NOMO-1 treated with dmso at 0.1 percent for 144 hours (cell line): ENCODE results near the gene SLC25A38.
"Not testable (repeated sequence)": the region's sequence is repeated elsewhere in the genome, so short reads cannot be mapped to it uniquely, and the experiment has no call there.

Experiments used
- DNase-seq: peaks from one replicate; lab custom pipeline; 2025; ENCODE audit not compliant: unreplicated experiment; lab: John Stamatoyannopoulos, UW

The SLC25A38 gene

DNA sequence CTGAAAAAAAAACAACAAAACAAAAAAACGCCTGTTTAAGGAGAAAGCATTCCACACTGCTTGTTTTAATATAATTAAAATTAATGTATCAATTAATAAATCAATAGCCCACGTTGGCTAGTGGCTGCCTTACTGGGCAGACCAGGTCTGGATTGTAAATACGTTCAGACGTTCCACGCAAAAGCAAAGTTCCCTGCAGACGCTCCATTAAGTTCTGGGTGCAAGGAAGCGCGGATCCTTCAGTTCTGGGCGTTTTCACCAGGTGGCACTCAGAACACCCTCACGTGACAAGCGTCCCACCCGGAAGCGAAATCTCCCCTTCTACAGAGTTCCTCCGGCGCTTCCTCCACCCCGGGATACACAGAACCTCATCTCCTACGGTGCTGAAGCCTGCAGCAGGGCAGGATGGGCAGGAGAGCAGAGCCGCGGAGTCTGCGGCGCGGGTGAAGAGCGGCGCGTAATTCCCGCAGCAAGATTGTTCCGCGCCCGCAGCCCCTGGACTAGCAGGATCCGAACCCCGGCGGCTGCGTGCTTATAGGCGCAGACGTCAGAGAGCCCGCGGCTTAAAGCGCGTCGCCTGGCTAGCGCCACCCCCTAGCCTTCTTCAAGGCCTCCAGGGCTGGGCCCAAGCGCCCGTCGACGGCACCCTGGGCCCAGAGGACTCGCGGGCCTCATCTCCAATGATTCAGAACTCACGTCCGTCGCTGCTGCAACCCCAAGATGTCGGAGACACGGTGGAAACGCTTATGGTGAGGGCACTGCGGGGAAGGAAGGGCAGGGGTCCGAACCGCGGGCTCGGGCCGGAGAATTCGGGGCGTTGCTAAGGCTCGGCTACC, at the start of gene SLC25A38:
TSS of gene SLC25A38 (plus strand) at position 326 of the 836 bp plus-strand sequence. CDS start at position 681, 355 bp downstream.
- DNase-seq = no peak

- DNase-seq = no peak
Measured at GRCh38 chr3:39333607-39334006, 49.6 kb upstream of the SLC25A38 start.

GRCh38 chr3:39334205-39334604, 49.0 kb upstream of the SLC25A38 start:
- DNase-seq = no peak

- DNase-seq = no peak
Measured at GRCh38 chr3:39338201-39338600, 45.0 kb upstream of the SLC25A38 start.

GRCh38 chr3:39339086-39339485, 44.1 kb upstream of the SLC25A38 start:
- DNase-seq = no peak

DNA sequence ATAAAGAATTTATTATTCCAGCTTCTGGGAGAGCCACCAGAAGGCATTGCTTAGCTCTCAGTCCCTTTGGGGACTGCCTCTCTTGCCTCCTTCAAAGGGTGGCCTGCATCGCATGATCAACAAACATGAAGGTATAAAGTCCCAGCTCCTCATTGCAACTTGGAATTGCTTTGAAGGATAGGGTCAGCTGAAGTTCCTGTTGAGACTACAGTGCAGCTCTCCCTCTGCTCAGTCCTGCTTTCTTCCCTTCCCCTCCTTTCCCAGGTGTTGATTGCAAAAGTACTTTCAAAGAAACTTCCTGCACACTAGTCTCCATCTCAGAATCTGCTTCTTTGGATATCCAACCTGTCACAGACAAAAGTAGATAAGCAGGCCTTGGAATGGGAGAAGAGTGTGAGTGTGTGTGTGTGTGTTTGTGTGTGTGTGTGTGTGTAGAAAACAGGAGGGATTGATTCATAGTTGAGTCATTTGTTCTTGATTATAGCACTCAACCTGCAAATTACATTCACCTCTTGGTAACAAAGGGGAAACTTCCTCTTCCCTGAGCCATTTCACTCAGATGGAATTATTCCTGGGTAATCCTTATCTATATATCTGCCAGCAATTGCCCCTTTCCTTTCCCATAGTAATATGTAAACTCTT, 40.0 kb upstream of the SLC25A38 start:
- DNase-seq = no peak

DNA sequence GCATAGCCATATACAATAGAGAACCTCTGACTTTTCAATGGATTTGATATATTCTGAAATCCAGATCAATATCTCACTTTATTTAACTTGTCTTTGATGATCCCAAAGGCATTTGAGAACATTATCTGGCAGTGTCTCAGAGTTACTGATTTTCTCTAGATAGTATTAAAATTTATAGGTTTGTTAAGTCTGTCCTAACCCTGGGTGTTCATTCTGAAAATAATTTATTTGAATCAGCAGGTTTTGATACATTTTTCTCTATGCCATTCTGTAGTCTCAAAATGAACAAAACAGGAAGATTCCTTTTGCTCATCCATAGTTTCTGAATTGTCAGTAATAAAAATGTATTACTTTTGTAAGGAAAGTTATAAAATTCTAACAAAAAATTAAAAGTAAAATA, 39.4 kb upstream of the SLC25A38 start:
- no peak for DNase-seq

- DNase-seq = no peak
Measured at GRCh38 chr3:39344746-39345344, 38.3 kb upstream of the SLC25A38 start.

DNA sequence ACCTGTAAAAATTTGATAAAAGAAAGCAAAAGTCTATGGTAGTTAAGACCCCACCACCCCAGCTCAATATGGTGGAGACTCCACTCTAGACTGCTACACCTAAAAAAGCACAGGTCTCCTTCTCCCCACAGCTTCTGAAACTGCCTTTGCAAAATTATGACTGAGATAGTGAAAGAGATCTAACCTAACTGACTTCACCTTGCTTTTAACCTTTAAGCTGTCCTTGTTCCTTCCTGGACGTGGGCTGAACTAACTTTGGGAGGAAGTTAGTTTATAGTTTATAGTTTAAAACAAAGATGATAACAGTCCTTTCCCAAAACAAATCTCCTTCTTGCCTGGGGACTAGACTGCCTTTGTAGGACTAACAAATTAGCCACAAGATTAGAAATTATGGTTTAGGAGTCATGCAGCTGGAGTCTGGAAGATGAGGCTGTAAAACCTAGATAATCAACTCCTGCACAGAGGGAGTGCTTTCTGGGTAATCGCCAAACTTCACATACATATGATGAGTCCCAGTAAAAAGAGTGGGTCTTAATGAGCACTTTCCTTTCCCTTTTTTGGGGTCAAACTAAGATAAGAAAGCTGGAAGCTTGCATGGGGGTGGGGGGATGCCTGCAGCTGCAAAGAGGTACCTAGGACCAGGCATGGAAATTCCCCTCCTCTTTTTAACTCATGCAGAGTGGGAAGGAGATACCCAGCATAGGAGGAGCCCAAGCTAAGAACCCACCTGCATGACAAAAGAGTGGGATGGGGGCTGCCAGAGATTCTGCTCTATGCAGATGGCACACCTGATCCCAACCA, 36.2 kb upstream of the SLC25A38 start:
- DNase-seq = no peak

GRCh38 chr3:39347586-39347876, 35.6 kb upstream of the SLC25A38 start:
- DNase-seq = no peak

DNA sequence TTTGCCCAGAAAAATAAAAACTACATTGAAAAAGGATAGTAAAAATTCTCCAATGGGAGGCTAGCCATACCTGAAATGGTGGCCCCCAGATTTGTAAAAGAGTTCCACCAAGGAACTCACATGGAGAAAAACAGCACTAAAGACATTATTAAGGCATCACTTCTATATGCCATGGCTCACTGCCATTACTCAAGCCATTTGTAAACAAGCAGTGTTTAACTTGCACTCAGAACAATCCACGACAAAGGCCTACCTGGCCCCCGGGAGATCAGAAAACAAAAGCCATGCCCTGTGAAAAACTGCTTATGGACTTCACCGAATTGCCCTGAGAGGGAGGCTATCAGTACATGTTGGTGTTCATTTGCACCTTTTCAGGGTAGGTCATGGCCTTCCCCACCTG, 34.1 kb upstream of the SLC25A38 start:
- no peak for DNase-seq

GRCh38 chr3:39350714-39351113, 32.5 kb upstream of the SLC25A38 start:
- no peak for DNase-seq

DNA sequence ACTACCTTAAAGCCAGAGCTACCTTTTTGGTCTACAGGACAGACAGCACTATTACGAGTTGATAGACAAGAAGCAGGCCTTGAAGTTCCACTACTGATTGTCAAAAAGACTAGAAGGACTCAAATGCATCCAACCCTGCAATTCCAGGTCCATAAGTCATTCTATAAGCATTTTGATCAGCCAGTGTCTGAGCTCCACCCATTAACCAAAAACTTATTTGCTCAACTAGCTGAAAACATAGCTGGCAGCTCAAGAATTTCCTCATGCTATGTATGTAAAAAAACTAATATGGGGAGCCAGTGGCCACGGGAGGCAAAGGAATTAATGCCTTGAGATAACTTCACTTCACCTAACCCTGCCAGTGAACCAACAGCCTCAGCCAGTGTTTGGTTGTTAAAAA, 32.0 kb upstream of the SLC25A38 start:
- not testable (repeated sequence) for DNase-seq

DNA sequence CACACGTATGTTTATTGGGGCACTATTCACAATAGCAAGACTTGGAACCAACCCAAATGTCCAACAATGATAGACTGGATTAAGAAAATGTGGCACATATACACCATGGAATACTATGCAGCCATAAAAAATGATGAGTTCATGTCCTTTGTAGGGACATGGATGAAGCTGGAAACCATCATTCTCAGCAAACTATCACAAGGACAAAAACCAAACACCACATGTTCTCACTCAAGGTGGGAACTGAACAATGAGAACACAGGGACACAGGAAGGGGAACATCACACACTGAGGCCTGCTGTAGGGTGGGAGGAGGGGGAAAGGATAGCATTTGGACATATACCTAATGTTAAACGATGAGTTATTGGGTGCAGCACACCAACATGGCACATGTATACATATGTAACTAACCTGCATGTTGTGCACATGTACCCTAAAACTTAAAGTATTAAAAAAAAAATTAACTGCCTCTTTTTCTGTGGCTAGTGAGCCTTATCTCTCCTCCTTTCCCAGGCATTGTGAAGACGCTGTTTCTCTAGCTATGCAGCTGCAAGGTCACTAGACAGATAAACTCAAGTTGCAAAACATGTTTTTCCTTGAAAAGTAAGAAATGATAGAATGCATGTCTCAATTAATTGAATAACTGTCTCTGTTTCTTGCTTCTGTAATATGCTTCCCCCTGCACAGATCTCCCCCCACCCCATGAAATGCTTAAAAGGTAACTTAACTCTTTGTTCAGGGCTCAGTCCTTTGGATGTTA, 29.8 kb upstream of the SLC25A38 start:
- not testable (repeated sequence) for DNase-seq

DNA sequence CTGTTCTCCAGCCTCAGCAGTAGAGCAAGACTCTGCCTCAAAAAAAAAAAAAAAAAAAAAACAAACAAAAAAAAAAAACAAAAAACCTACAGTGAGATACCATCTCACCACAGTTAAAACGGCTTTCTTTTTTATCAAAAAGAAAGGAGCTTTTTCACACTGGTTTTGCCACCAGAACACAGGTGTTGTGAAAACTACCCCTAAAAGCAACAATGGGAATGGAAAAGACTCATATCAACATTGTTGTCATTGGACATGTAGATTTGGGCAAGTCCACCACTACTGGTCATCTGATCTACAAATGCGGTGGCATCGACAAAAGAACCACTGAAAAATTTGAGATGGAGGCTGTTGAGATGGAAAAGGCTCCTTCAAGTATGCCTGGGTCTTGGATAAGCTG, 24.8 kb upstream of the SLC25A38 start:
- DNase-seq = no peak

DNA sequence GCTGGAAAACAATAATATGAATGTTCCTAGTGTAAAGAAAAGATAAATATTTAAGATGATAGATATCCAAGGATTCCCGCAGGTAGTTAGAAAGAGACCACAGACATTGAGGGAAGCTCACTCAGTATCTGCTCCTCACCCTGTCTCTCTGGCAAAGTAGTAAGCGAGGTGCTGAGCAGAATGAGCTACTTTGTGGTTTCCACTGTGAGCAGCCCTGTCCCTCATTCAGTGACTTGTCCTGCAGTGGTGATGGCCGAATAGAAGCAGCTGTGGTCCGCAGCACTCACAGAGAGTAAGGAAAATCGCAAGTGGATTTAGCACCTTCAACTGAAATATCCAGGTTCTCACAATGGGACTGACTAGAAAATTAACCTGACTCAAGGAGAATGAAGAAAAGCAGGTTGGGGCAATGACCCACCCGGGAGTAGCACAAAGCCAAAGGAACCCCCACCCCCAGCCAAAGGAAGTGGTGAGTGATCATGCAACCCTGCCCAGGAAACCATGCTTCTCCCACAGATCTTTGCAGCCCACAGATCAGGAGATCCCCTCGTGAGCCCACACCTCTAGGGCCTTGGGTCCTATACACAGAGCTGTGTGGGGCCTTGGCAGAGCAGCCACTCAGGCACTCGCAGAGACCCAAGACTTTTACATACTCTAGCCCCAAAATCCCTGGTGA, 21.8 kb upstream of the SLC25A38 start:
- DNase-seq = no peak

GRCh38 chr3:39362192-39362591, 21.0 kb upstream of the SLC25A38 start:
- DNase-seq = no peak

DNA sequence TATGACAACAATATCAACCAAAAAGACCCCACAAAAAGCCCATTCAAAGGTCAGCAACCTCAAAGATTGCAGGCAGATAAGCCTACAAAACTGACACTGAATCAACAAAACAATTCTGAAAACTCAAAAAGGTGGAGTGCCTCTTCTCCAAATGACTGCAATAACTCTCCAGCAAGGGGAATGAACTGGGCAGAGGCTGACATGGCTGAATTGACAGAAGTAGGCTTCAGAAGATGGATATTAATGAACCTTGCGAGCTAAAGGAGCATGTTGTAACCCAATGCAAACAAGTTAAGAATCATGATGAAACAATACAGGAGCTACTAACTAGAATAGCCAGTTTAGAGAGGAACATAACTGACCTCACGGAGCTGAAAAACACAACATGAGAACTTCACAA, 20.4 kb upstream of the SLC25A38 start:
- DNase-seq = no peak

DNA sequence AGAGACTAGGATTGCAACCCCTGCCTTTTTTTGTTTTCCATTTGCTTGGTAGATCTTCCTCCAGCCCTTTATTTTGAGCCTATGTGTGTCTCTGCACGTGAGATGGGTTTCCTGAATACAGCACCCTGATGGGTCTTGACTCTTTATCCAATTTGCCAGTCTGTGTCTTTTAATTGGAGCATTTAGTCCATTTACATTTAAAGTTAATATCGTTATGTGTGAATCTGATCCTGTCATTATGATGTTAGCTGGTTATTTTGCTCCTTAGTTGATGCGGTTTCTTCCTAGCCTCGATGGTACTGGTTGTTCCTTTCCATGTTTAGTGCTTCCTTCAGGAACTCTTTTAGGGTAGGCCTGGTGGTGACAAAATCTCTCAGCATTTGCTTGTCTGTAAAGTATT, 12.7 kb upstream of the SLC25A38 start:
- DNase-seq = not testable (repeated sequence)

- DNase-seq = no peak
Measured at GRCh38 chr3:39372833-39373232, 10.3 kb upstream of the SLC25A38 start.
